Caco-2 (cell line): ENCODE data around the gene TAX1BP1. TPM values are rescaled to one million over a fixed set of nuclear protein-coding genes. Genes with fewer than 3 reads are reported as not detected.

Experiments
- BruUV-seq: library from RNA; stranded (reverse); fragments of 400-500 nt; replicated peaks from 2 replicates; lab custom pipeline; 2021; lab: Mats Ljungman, UMichigan
- CTCF ChIA-PET: fragments of 300-600 bp; sonication (Branson Sonifier 250); formaldehyde crosslinking; loops from one replicate; lab custom pipeline; 2022; ENCODE audit warnings: antibody characterized with exemption; lab: Charles Lee
- POLR2A ChIA-PET: fragments of 300-600 bp; sonication (Branson Sonifier 250); formaldehyde crosslinking; loops from one replicate; lab custom pipeline; 2022; ENCODE audit warnings: antibody characterized with exemption; lab: Charles Lee
- DNase-seq, 2 experiments: peaks; one replicate each; pipeline versions ENCODE4 v3.0.0 to v3.0.0-alpha.2; 2020 to 2022
- H3K27me3 ChIP-seq: replicated peaks from 2 replicates; pipeline ENCODE4 v1.6.0; 2011; ENCODE audit warnings: low read length; ENCODE audit not compliant: control insufficient read depth, insufficient read depth
- H3K36me3 ChIP-seq: 2 replicates; pipeline ENCODE4 v1.5.1; 2011; ENCODE audit warnings: low read length; ENCODE audit not compliant: control insufficient read depth, insufficient read depth
- H3K4me1 ChIP-seq: fragments of 250-450 bp; sonication (Bioruptor Pico); 2 replicates; pipeline ENCODE4 v1.5.1; 2020; ENCODE audit warnings: mild to moderate bottlenecking
- H3K4me3 ChIP-seq: 2 replicates; pipeline ENCODE4 v1.5.1; 2011; ENCODE audit warnings: low read depth, mild to moderate bottlenecking, control low read depth, low read length
- H3K9me3 ChIP-seq: fragments of 250-450 bp; sonication (Bioruptor Pico); 2 replicates; pipeline ENCODE4 v1.5.1; 2020; ENCODE audit warnings: mild to moderate bottlenecking, moderate library complexity
- H3K27ac Mint-ChIP-seq: one replicate; pipeline ENCODE4 v1.8.0; 2022; ENCODE audit warnings: mixed read lengths; ENCODE audit not compliant: unreplicated experiment
- H3K27me3 Mint-ChIP-seq: one replicate; pipeline ENCODE4 v1.8.0; 2022; ENCODE audit warnings: mixed read lengths; ENCODE audit not compliant: insufficient read depth, unreplicated experiment
- H3K36me3 Mint-ChIP-seq: one replicate; pipeline ENCODE4 v1.8.0; 2022; ENCODE audit warnings: mild to moderate bottlenecking, mixed read lengths; ENCODE audit not compliant: insufficient read depth, unreplicated experiment
- H3K4me1 Mint-ChIP-seq: one replicate; pipeline ENCODE4 v1.8.0; 2022; ENCODE audit warnings: low read depth, mixed read lengths; ENCODE audit not compliant: unreplicated experiment
- H3K4me3 Mint-ChIP-seq: one replicate; pipeline ENCODE4 v1.8.0; 2022; ENCODE audit warnings: mild to moderate bottlenecking, moderate library complexity, mixed read lengths; ENCODE audit not compliant: unreplicated experiment
- H3K9me3 Mint-ChIP-seq: one replicate; pipeline ENCODE4 v1.8.0; 2022; ENCODE audit warnings: mixed read lengths; ENCODE audit not compliant: unreplicated experiment
- CTCF ChIP-seq, 2 experiments: fragments of 200-600 bp in 1 of 2; IDR thresholded peaks; 1 replicate in 1 of 2; 2 replicates in 1 of 2; pipeline versions ENCODE4 v1.5.1 to v1.8.0; 2011 to 2022; ENCODE audit warnings: antibody characterized with exemption in 1 of 2, control low read depth in 1 of 2, inconsistent platforms in 1 of 2, low read depth in 1 of 2, low read length in 1 of 2, mild to moderate bottlenecking in 1 of 2, moderate library complexity in 1 of 2; ENCODE audit not compliant: insufficient read depth in 1 of 2, severe bottlenecking in 1 of 2, unreplicated experiment in 1 of 2
- intact Hi-C: fragments of 100-400 bp; cut with micrococcal nuclease; formaldehyde crosslinking; loops from one replicate; pipeline ENCODE4 v1.10.0; 2022; ENCODE audit not compliant: unreplicated experiment
- total RNA-seq: library from RNA; stranded (reverse); gene quantifications from 2 replicates; pipeline ENCODE4 v1.2.3, GENCODE V29; 2022

TAX1BP1 gene
- total RNA-seq, 1 experiment from 2014 or later = 96.8 TPM

- no peak for DNase-seq
- H3K9me3 Mint-ChIP-seq = no peaks in the 10 kb centered on the region
- Histone ChIP-seq H3K27me3 (no peaks in the 10 kb centered on the region; the same call in 1 of the 2 replicates), H3K9me3 (no peaks in the 10 kb centered on the region), H3K4me1 (no peaks in the 10 kb centered on the region), H3K4me3 (no peak overlapping the region), H3K36me3 (no peaks in the 10 kb centered on the region)
- no peaks in the 10 kb centered on the region for H3K36me3 Mint-ChIP-seq
- POLR2A ChIA-PET = no interaction called here
- intact Hi-C loops = no loop called here
- no peaks in the 10 kb centered on the region for H3K4me1 Mint-ChIP-seq
- H3K27ac Mint-ChIP-seq = no peak overlapping the region
- TF ChIP-seq CTCF (IDR thresholded peaks at IDR 0.05; ENCODE audit: insufficient read depth in 1 of 2, low read depth in 1 of 2, low read length in 1 of 2, severe bottlenecking in 1 of 2, unreplicated experiment in 1 of 2) = no peak
- no peak overlapping the region for H3K4me3 Mint-ChIP-seq
- no peaks in the 10 kb centered on the region for H3K27me3 Mint-ChIP-seq
- CTCF ChIA-PET = no interaction called here
- no TSS peak for BruUV-seq
Measured at GRCh38 chr7:27695096-27695495, 44.9 kb upstream of the TAX1BP1 start.

- intact Hi-C loops = no loop called here
- no peak overlapping the region for H3K4me3 ChIP-seq
- CTCF ChIA-PET = no interaction called here
- no peaks in the 10 kb centered on the region for H3K27me3 Mint-ChIP-seq
- H3K36me3 ChIP-seq = no peaks in the 10 kb centered on the region
- TF ChIP-seq CTCF (IDR thresholded peaks at IDR 0.05; ENCODE audit: insufficient read depth in 1 of 2, low read depth in 1 of 2, low read length in 1 of 2, severe bottlenecking in 1 of 2, unreplicated experiment in 1 of 2) = no peak
- BruUV-seq = no TSS peak
- H3K9me3 ChIP-seq = no peaks in the 10 kb centered on the region
- no peak for DNase-seq
- POLR2A ChIA-PET = interaction anchor here (0.6 kb wide), 1 partner anchor 18 kb away, joined by 7 read pairs; no protein-coding TSS in a partner anchor
- H3K4me1 Mint-ChIP-seq = no peaks in the 10 kb centered on the region
- no peaks in the 10 kb centered on the region for H3K27me3 ChIP-seq
- no peak overlapping the region for H3K4me3 Mint-ChIP-seq
- H3K4me1 ChIP-seq = no peaks in the 10 kb centered on the region
- no peaks in the 10 kb centered on the region for H3K36me3 Mint-ChIP-seq
- no peak overlapping the region for H3K27ac Mint-ChIP-seq
- H3K9me3 Mint-ChIP-seq = no peaks in the 10 kb centered on the region
Measured at GRCh38 chr7:27697861-27698430, 42.0 kb upstream of the TAX1BP1 start.

GRCh38 chr7:27699751-27700150 is 40.2 kb upstream of the TAX1BP1 start:
- Mint-ChIP-seq H3K27ac (no peak overlapping the region), H3K36me3 (no peaks in the 10 kb centered on the region), H3K4me1 (no peaks in the 10 kb centered on the region), H3K4me3 (no peak overlapping the region), H3K9me3 (no peaks in the 10 kb centered on the region), H3K27me3 (no peaks in the 10 kb centered on the region)
- Histone ChIP-seq H3K4me3 (no peak overlapping the region), H3K4me1 (no peaks in the 10 kb centered on the region), H3K36me3 (no peaks in the 10 kb centered on the region), H3K27me3 (no peaks in the 10 kb centered on the region), H3K9me3 (no peaks in the 10 kb centered on the region)
- ChIA-PET POLR2A (no interaction called here), CTCF (no interaction called here)
- no TSS peak for BruUV-seq
- TF ChIP-seq CTCF (IDR thresholded peaks at IDR 0.05; ENCODE audit: insufficient read depth in 1 of 2, low read depth in 1 of 2, low read length in 1 of 2, severe bottlenecking in 1 of 2, unreplicated experiment in 1 of 2) = no peak
- no peak for DNase-seq
- intact Hi-C loops = no loop called here
